Measurements from ENCODE around the gene HOXB6. TPM values are rescaled to one million over a fixed set of nuclear protein-coding genes. Genes with fewer than 3 reads are reported as not detected.

HOXB6 gene
- total RNA-seq, 2 donors from 2014 or later = 0.16 TPM; not detected in 1

DNA sequence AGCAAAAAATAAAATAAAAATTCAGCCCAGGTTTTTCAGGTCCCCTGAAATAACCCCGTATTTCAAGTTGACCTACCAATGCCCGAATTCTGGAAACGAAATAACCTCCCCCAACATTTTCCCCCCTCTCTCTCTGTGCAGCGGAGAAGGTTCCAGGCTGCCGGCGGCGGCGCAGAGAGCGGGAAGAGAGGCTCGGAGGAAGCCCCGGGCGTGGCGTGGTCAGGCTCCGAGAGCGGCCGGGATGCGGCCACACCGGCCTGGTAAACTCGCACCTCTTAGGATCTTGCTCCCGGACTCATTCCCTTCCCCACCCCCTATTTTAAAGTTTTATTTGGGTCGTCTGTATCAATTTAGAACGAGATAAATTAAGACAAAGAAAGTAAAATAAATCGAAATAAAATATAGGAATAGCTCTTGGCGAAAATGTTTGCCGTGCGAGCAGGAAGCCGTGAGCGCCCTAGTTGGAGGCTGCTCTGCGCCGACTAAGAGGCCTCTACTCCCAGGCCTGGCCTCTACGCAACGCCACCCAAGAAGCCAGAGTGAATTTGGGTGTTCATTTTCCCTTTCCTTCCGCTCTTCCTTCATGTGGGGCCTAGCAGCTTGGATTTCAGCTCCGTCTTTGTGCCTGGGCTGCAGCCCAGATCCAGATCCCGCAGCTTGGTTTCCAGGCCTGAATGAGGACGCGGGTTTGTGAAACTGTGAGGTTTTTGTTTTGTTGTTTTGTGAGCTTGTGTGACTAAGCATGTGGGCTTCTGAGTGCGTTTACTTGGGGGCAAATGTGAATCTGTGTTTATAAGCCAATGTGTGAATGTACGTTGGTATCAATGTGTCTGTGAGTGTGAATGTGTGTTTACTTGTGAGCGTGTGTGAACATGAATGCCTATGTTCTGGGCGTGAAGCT lies 1.5 kb upstream of the HOXB6 start:
- peaks cover 0 to 6% of the 10 kb centered on the region in 2 donors for H3K36me3 Mint-ChIP-seq
- H3K9me3 Mint-ChIP-seq = no peaks in the 10 kb centered on the region
- no peak for ATAC-seq

DNA sequence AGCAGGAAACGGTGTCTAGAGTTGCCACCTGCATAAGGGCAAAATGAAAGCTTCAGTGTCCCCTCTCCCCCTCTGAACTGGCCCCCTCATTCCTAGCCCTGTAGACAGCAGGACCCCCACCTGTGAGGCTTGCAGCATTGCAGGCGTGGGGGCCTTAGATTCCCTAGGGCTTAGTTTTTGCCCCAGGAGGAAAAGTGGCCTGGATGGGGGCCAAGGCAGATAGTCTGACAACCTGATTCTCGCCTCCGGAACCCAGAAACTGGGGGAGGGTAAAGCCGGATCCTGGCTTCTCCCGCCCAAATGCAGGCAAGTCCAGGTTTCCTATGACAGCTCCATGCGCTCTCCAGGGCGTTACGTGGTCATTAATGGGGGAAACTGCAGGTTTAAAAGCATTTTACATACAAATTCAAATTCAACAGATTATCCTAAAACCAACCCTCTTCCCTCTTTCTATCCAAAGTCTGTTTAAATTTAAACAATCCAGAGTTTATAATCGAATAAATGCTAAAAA lies 678 bp upstream of the HOXB6 start:
- no peak overlapping the region for H3K27ac Mint-ChIP-seq
- DNase-seq (ENCODE audit: low spot score in 2 of 2) (no peak), ATAC-seq (no peak)
- H3K9me3 Mint-ChIP-seq = no peaks in the 10 kb centered on the region
- H3K36me3 Mint-ChIP-seq = no peaks in the 10 kb centered on the region

More for the DNA sequence above, 1.5 kb upstream of the HOXB6 start:
- H3K27ac Mint-ChIP-seq = no peak overlapping the region
- no peak for DNase-seq (ENCODE audit: low spot score in 2 of 2)

DNA sequence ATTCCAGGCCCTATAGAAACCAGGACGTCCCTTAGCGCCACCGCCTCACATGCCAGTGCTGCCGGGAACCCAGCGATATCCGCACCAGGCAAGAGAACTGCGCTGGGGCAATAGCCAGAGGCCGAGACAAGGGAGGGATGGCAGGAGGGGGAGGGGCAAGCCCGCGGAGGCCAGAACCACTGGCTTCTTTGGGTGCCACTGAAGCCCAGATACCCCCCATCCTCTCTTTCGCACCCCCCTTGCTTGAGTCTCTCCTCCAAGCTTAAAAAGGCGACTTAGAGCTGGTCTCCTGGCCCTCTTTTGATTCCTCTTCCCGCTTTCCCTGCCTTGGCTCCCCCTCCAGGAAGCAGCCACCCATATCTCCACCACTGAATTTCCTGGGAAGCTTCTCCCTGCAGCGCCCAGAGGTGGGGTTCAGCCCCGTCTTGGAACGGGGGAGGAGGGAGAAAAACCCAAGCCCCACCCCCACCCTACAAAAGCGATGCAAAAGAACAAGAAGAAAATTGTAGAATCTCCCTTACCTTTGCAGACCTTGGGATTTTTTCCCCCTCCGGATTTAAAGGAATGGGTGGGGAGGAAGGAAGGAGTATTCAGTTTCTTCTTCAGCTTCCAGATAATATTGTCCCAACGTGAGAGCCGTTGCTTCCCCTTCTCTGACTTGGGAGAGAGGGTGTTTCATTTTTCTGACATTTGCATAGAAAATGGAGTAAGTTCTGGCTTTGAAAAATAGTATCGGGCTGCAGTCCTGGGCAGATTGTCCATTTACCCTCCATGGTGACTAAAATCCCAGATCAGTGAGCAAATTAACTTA lies 622 bp downstream of the HOXB6 start:
- no peaks in the 10 kb centered on the region for H3K9me3 Mint-ChIP-seq
- ATAC-seq (no peak), DNase-seq (ENCODE audit: low spot score in 2 of 2) (no peak)
- H3K36me3 Mint-ChIP-seq = no peaks in the 10 kb centered on the region
- no peak overlapping the region for H3K27ac Mint-ChIP-seq

DNA sequence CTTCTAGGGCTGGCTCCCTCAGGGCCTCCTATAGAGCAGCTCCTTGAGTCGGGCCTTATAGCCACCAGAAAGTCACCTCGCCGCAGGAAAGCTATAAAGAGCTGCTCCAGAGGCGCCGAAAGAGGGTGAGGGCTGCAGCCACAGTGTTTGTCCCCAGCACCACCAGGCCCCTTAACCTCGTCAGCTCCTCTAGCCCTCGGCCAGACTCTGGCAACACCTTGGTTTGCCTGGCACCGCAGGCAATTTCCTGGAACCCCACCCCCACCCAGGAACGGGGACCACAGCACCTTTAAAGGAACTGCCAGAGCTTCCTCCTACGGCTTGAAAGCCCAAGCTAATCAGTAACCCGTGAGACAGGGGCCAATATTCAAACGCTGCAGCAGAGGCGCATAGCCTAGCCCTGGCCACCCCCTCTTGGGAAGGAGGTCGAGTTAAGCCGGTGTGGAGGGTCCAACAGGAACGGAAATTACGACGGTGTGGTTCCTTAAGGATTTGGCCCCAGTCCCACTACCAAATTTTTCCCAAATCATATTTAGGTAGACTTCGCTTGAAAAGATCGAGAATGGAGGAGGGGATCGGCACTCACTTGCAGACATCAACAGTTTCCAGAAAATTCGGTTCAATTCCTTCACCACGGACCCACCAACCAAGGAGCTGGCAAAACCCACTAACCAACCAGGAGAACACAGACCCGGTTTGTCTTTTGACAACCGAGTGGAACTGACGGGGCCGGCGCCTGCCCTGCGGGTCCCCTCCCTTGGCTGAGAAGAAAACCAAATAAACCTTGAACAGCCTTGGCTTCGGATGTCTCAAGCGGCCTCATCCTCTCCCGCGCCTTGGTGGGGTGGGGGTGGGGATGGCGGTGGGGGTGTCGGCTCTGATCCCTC lies 3.0 kb downstream of the HOXB6 start:
- ATAC-seq (no peak), DNase-seq (ENCODE audit: low spot score in 2 of 2) (no peak)
- no peak overlapping the region for H3K27ac Mint-ChIP-seq
- no peaks in the 10 kb centered on the region for H3K9me3 Mint-ChIP-seq
- no peaks in the 10 kb centered on the region for H3K36me3 Mint-ChIP-seq

DNA sequence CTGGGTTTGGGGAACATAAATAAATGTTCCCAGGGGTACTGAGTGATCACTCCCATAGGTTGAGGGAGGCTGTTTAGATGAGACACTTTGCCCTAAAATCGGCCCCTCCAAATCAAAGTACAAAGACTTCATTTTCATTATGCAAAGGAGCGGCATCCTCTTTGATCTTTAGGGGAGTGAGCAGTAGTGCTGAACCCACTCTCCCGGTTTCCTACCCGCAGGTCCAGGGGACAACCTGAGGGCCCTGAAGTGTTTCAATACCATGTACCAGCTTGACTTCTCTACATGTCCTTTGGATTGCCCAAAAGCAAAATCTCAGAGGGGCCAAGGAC lies 3.6 kb downstream of the HOXB6 start:
- H3K36me3 Mint-ChIP-seq = no peaks in the 10 kb centered on the region
- ATAC-seq (no peak), DNase-seq (ENCODE audit: low spot score in 2 of 2) (no peak)
- no peak overlapping the region for H3K27ac Mint-ChIP-seq
- H3K9me3 Mint-ChIP-seq = no peaks in the 10 kb centered on the region

DNA sequence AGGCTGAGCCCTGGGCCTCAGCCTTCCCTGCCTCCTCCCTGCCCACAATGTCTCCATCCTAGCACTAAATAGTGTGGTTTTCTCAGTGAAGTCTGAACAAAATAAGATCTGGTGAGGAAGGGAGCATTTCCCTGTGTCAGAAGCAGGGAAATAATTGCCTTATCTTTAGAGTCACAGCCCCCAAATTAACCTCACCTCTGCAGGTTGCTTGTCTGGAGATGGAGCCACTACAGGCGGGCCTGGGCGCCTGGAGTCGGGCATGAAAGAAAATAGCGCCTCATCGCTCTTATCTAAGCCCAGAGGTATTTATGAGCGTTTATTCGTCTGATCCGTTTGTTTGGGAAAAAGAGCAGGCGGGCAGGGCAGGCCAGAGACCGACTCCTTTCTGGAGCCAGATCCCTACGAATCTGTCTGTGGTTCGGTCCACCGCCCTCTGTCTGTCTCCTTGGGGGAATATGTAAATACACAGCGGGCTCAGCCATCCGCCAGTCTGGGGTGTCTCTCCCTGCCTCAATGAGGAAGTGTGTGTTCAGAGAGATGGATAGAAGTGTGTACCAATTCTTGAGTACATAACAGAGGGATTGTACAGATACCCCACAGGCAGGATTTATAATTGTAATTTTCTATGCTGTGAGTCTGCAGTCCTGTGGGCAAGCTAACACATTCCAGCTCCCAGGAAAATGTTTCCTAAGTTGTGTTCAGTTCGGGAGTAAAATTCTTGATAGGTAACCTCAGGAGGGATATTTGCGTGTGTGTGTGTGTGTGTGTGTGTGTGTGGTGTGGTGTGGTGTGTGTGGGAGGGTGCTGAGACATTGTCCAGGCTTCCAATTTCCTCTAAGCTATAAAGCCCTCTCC lies 4.3 kb downstream of the HOXB6 start:
- DNase-seq (ENCODE audit: low spot score in 2 of 2) (no peak), ATAC-seq (no peak)
- Mint-ChIP-seq H3K9me3 (no peaks in the 10 kb centered on the region), H3K36me3 (peaks cover 0 to under 1% of the 10 kb centered on the region in 2 donors), H3K27ac (no peak overlapping the region)

DNA sequence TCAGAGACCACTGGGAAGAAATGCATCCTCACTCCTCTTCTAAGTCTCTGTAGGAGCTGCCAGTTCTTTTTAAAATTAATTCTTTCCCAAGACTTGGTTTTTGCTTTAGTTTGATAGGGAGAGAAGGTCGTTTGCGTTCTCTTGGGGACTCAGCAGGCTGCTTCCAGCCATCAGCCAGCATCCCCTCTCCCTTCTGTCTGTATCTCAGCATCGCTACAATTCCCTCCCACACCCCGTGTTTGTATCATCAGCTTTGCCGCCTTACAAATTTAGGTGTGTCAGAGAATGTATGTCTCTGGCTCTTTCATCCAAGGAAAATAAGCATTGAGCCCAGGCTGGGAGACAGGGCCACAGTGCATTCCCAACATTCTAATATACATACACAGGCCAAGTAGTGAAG lies 5.4 kb downstream of the HOXB6 start:
- Mint-ChIP-seq H3K27ac (no peak overlapping the region), H3K36me3 (peaks cover 0 to 4% of the 10 kb centered on the region in 2 donors), H3K9me3 (no peaks in the 10 kb centered on the region)
- DNase-seq (ENCODE audit: low spot score in 2 of 2) (no peak), ATAC-seq (no peak)

DNA sequence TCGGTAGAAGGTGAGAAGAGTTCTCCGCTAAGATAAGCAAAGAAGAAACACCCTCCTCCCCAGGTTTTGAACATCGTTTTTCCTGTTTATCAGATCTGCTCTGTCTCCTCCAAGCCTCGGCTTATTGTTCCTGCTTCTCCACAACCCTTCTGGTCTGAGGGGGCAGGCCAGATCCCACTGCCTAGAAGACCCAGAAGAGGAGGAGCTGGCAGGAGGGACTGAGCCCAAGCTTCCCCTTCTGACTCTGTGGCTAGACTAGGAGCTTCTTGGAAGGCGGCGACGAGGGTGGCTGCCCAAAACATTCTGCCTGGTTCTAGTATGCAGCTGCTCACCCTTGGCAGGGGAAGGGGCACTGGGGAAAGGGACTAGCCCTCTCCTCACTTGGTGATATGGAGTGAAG lies 6.0 kb downstream of the HOXB6 start:
- no peak for ATAC-seq
- Mint-ChIP-seq H3K27ac (no peak overlapping the region), H3K9me3 (no peaks in the 10 kb centered on the region), H3K36me3 (peaks cover 0 to 4% of the 10 kb centered on the region in 2 donors)
- DNase-seq (ENCODE audit: low spot score in 2 of 2) = no peak

DNA sequence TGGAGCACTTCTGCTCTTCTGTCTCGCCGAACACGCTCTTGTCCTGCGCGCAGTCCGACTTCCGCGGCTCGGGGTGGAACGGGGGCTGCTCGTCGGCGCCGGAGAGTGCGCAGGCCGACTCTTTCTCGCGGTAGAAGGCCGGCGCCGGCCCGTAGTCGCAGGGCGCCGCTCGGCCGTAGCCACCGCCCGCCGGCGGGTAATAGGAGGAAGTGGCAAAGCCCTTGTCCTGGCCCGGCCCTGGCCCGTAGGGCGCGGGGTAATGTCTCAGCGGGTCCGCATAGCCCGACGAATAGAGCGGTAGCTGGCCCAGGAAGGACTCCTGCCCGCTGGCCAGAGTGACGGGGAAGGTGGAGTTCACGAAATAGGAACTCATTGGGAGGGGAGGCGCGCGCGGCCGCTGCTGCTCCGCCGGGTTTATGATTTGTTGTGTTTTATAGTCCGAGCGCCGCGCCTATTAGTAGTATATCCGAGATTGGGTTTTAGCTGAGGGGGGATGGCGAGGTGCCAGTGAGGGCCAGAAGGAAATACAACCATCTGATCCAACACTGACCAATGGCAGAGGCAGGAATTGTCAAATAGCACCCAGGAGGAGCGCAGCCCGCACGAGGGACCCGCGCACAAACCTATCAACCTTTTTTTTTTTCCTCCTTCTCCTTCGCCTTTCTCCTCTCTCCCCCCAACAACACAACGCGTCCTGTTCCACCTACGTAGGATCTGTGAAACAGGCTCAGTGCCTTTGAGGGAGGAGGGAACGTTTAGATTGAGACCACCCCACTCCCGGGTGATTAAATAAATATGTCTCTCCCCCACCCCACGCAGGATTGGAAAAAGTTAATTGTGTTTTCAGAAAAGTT lies 6.8 kb downstream of the HOXB6 start:
- H3K9me3 Mint-ChIP-seq = no peaks in the 10 kb centered on the region
- H3K27ac Mint-ChIP-seq = no peak overlapping the region

DNA sequence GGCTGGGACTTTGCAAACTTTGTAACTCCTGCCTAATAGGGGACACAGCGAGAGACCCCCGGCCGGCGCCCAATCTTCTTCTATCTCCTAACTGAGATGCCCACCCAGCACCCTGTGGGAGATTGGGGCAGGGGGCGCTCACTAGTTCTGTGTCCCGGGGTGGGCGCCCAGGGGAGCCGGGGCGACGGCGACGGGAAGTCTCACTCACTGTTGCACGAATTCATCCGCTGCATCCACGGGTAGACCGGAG lies 7.3 kb downstream of the HOXB6 start:
- H3K27ac Mint-ChIP-seq = no peak overlapping the region
- ATAC-seq = peak in 1 of 2 donors; percentile 36

More for the DNA sequence above, 6.8 kb downstream of the HOXB6 start:
- H3K36me3 Mint-ChIP-seq = peaks cover 0 to 4% of the 10 kb centered on the region in 2 donors
- peak; percentile 19 to 47 for ATAC-seq
- DNase-seq (ENCODE audit: low spot score in 2 of 2) = no peak

DNA sequence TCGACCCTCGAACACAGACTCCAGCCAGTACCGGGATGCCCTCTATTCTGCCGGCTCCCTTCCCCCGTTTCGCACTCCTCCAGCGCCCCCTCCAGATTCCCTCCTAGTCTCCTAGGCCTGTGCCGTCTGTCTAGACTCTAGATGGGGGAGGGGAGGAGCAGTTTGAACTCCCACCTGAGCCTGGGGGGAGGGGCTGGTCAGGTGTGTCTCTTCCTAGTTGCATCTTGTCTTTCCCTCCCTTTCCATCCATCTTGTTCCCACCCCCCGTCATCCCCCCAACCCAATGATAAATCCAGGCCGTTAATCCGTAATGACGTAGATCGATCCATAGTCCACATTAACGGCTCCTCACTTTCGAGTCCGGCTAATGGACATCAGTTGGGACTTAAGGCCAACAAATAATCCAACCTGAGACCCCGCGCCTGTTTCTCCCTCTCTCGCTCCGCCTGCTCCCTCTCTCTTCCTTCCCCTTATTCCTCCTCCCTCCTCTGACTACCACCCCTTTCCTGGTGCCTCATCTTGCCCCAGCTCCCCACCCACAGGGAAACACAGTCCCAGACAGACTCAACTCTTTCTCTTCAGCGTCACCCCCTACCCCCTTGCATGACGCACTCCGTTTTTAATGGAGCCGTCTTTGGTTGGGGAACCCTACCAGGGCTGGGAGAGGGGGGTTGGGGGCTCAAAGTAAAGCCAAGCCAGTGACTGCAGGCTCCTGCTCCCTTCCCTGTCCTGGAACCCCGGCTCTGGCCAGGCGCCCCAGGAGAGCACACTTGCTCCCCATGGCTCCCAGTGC lies 7.9 kb downstream of the HOXB6 start:
- no peaks in the 10 kb centered on the region for H3K9me3 Mint-ChIP-seq
- no peak overlapping the region for H3K27ac Mint-ChIP-seq
- ATAC-seq (no peak), DNase-seq (ENCODE audit: low spot score in 2 of 2) (no peak)
- H3K36me3 Mint-ChIP-seq = peaks cover 0 to 4% of the 10 kb centered on the region in 2 donors

More for the DNA sequence above, 7.3 kb downstream of the HOXB6 start:
- DNase-seq (ENCODE audit: low spot score in 2 of 2) = no peak
- Mint-ChIP-seq H3K9me3 (no peaks in the 10 kb centered on the region), H3K36me3 (peaks cover 0 to 4% of the 10 kb centered on the region in 2 donors)

DNA sequence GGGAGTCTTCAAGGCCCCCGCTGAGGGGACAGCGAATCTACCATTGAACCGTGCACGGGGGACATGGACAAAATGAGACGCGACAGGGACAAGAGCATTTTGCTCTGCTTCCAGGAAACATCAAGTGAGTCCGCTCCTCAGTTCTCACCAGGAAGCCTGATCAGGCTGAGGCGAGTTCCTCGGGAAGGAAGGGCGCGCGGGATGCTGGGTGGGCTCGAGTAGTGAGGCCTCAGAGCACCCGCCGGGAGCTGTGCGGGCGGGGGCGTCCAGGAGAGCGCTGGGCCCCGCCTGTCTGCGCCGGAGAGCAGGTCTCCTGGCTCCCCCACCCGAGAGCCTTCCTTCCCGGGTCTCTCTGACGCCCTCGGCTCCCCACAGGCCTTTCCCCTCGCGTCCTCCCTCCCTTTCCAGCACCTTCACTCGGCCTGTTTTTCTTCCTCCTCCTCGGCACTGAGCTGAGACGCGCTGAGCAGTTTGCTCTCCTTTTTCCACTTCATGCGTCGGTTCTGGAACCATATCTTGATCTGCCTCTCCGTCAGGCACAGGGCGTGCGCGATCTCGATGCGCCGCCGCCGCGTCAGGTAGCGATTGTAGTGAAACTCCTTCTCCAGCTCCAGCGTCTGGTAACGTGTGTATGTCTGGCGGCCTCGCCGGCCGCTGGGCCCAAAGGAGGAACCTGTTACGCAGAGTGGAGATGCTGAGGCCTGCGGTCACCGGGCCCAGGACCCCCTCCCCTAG lies 8.6 kb downstream of the HOXB6 start:
- Mint-ChIP-seq H3K9me3 (no peaks in the 10 kb centered on the region), H3K27ac (no peak overlapping the region), H3K36me3 (peaks cover 0 to 4% of the 10 kb centered on the region in 2 donors)
- peak in 1 of 2 donors; percentile 45 for ATAC-seq
- DNase-seq (ENCODE audit: low spot score in 2 of 2) = peak in 1 of 2 donors; percentile 61

DNA sequence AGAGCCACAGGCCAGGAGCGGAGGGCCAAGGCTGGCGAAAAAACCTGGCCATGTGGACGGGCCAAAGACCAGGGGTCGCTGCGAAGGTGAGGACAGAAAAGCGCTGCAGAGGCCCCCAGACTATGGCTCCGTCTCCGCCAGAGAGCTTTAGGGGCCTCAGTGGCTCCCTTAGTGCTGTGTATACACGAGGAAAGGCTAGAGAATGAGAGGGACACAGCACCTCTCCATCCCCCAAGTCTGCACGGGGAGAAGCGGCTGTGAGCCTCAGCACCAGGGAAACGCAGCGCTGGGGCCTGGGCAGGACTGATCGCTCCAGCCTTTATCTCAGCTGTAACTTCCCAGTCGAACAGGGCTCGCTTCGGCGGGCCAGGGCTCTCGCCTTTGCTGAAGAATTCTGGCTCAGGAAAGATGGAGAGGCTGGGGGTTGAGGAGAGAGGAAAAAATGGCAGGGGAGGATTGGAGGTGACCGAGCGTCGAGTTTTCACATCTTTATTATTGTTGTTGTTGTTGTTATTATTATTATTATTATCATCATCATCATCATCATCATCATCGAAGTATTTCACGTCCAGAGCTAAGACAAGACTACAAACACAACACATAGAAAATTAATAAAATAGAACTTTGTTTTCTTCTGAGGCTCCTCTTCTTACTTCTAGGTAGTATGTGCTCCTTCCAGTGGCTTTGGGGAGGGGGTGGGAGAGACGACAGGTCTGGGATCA lies 9.3 kb downstream of the HOXB6 start:
- Mint-ChIP-seq H3K27ac (no peak overlapping the region), H3K9me3 (no peaks in the 10 kb centered on the region), H3K36me3 (peaks cover 0 to 4% of the 10 kb centered on the region in 2 donors)
- DNase-seq (ENCODE audit: low spot score in 2 of 2) (no peak), ATAC-seq (no peak)
